Nephron (organoid): ENCODE results near the gene PRDX4.

Source experiments
- H3K27ac Mint-ChIP-seq, 3 experiments: 2 replicates each; pipeline ENCODE4 v1.8.0; 2020; ENCODE audit warnings: mixed read lengths in 3 of 3, mild to moderate bottlenecking in 2 of 3, moderate library complexity in 1 of 3
- H3K27me3 Mint-ChIP-seq: 2 replicates; pipeline ENCODE4 v1.8.0; 2021; ENCODE audit warnings: low read depth, mild to moderate bottlenecking, moderate library complexity, mixed read lengths
- H3K36me3 Mint-ChIP-seq: 2 replicates; pipeline ENCODE4 v1.8.0; 2020; ENCODE audit warnings: low read depth, mixed read lengths
- H3K4me1 Mint-ChIP-seq: 2 replicates; pipeline ENCODE4 v1.8.0; 2020; ENCODE audit warnings: mixed read lengths
- H3K4me3 Mint-ChIP-seq, 3 experiments: 2 replicates each; pipeline ENCODE4 v1.8.0; 2020; ENCODE audit warnings: mild to moderate bottlenecking in 3 of 3, mixed read lengths in 3 of 3, moderate library complexity in 2 of 3
- H3K9me3 Mint-ChIP-seq: 2 replicates; pipeline ENCODE4 v1.8.0; 2020; ENCODE audit warnings: mixed read lengths
- TF ChIP-seq, protein P1 (sequence below), 3 experiments: fragments of 200-600 bp; sonication (generic); IDR thresholded peaks; one replicate each; pipeline ENCODE4 v1.5.0; 2021; ENCODE audit warnings: antibody characterized with exemption in 3 of 3; ENCODE audit not compliant: unreplicated experiment in 3 of 3

The PRDX4 gene

DNA sequence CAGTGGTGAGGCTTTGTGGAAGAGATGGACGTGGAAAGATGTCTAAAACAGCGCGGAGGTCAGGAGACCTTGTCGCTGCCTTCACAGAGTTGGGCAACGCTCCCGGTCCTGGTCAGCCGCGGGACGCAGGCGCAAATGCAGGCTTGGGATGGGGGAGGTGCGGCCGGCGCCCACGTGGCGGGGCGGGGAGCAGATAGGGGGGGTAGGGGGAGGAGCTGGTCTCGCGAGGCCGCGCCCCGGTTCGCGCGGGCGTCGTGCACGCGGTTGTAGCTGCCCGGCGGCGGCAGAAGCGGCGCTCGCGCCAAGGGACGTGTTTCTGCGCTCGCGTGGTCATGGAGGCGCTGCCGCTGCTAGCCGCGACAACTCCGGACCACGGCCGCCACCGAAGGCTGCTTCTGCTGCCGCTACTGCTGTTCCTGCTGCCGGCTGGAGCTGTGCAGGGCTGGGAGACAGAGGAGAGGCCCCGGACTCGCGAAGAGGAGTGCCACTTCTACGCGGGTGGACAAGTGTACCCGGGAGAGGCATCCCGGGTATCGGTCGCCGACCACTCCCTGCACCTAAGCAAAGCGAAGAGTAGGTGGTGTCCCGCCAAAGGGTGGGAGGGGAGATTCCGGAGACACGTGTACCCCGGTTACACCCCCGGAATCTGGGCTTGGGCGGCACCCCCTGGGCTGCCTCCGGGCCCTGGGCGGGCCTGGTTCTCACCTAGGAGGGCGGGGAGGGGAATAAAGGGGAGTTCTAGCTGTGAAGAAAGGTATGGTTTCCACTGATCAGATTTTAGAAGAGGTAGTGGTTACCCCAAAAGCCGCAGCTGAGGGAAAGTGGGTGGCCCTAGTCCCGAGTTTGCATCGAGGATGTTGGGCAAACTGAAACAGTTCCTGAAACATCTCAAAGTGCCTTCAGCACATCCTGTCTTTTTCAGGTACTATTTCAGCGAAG is at the start of gene PRDX4:
Gene PRDX4, plus strand, starts transcription at position 255 of the 939 bp plus-strand sequence. Its CDS starts 78 bp downstream, at position 333.
- Mint-ChIP-seq H3K27me3 (no peaks in the 10 kb centered on the region), H3K9me3 (no peaks in the 10 kb centered on the region), H3K36me3 (peaks cover 19% of the 10 kb centered on the region), H3K4me3 (peak within 1 kb of the TSS; percentile 86 to 94 (median 88)), H3K27ac (peak within 1 kb of the TSS; percentile 93 to 96 (median 93)), H3K4me1 (peaks cover 36% of the 10 kb centered on the region)
- TF ChIP-seq, protein P1, sequence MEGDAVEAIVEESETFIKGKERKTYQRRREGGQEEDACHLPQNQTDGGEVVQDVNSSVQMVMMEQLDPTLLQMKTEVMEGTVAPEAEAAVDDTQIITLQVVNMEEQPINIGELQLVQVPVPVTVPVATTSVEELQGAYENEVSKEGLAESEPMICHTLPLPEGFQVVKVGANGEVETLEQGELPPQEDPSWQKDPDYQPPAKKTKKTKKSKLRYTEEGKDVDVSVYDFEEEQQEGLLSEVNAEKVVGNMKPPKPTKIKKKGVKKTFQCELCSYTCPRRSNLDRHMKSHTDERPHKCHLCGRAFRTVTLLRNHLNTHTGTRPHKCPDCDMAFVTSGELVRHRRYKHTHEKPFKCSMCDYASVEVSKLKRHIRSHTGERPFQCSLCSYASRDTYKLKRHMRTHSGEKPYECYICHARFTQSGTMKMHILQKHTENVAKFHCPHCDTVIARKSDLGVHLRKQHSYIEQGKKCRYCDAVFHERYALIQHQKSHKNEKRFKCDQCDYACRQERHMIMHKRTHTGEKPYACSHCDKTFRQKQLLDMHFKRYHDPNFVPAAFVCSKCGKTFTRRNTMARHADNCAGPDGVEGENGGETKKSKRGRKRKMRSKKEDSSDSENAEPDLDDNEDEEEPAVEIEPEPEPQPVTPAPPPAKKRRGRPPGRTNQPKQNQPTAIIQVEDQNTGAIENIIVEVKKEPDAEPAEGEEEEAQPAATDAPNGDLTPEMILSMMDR (IDR thresholded peaks at IDR 0.05; ENCODE audit: unreplicated experiment in 3 of 3) = no peak

DNA sequence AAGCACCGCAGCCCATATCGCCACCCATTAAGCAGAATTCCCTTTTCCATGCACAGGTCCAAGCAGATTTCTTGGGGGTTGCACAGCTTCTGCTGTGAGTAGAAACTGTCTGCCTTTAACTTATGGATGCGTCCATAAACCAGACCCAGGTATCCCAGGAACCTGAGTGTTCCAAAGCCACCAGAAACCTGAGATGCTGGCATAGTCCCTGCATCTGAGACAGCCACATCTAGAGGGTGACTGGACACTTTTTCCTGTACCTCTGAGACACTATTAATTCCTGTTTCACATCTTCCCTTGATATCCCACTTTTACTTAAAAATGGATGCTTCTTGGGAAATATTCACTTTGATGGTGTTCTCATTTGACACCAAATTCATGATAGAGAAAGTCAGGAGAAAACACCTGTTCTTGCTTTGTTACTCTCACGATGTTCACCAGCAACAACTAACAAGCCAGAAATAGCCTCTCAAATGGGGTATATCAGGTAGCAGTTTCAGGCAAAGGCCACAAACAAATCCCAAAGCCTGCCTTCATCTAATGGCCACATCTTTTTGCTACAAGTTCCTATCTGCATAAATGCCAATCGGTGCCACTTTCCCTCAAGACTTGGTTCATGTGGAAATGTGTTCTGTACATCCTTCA is 45.5 kb upstream of the PRDX4 start:
- no peaks in the 10 kb centered on the region for H3K27me3 Mint-ChIP-seq
- no peak overlapping the region for H3K27ac Mint-ChIP-seq
- TF ChIP-seq, protein P1 (IDR thresholded peaks at IDR 0.05; ENCODE audit: unreplicated experiment in 3 of 3) = no peak
- no peaks in the 10 kb centered on the region for H3K36me3 Mint-ChIP-seq
- no peaks in the 10 kb centered on the region for H3K9me3 Mint-ChIP-seq
- no peaks in the 10 kb centered on the region for H3K4me1 Mint-ChIP-seq
- H3K4me3 Mint-ChIP-seq = no peak overlapping the region

DNA sequence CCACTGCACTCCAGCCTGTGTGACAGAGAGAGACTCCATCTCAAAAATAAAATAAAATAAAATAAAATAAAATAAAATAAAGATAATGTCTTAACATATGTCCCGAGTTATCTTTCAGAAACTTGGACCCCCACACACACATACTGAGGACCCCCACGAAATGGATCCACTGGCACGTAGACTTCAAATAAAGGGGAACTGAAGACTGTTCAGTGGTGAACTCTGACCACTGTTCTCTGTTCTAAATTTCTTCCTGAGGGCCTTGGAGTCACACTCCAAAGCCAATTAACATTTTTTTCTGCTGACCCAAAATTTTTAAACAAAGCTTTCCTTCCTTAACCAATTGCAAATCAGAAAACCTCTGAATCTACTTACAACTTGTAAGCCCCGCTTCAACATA is 43.5 kb upstream of the PRDX4 start:
- TF ChIP-seq, protein P1 (IDR thresholded peaks at IDR 0.05; ENCODE audit: unreplicated experiment in 3 of 3) = no peak

DNA sequence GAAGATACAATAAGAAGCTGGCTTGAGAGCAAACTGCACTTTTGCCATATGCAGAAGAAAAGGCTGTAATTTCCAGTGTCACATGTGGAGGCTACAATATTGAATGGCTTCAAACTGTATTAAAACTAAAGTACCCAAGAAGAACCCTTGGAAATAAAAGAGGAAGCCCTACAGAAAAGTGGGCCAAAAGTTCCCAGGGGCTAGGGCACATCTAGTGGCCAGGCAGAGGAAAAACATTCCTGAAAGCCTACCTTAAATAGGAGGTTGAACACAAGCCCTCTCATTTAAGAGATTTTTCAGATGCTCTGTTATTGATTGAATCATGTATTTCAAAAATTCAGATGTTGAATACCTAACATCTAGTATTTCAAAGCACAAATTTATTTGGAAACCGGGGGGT is 40.6 kb upstream of the PRDX4 start:
- H3K36me3 Mint-ChIP-seq = no peaks in the 10 kb centered on the region
- TF ChIP-seq, protein P1 (IDR thresholded peaks at IDR 0.05; ENCODE audit: unreplicated experiment in 3 of 3) = no peak

More for the DNA sequence above, 43.5 kb upstream of the PRDX4 start:
- Mint-ChIP-seq H3K4me1 (no peaks in the 10 kb centered on the region), H3K27ac (no peak overlapping the region), H3K36me3 (no peaks in the 10 kb centered on the region), H3K4me3 (no peak overlapping the region), H3K27me3 (no peaks in the 10 kb centered on the region), H3K9me3 (no peaks in the 10 kb centered on the region)

DNA sequence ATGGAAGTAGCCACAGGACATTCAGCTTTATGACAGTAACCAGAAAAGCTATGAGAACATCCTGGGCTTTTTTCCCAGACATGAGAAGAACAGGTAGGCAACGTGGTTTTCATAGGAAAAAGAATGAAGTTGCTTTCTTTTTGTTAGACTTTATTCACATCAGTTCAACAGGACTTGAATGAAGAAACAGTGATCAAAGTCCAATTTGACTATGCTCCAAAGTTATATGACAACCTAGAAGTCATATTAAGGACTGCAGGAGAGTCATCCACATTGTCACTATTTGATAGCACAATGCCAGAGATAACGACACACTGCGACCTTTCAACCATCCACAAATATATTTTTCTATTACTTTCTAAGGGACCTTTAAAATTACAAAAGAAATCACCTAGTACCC is 39.2 kb upstream of the PRDX4 start:
- Mint-ChIP-seq H3K27me3 (no peaks in the 10 kb centered on the region), H3K9me3 (no peaks in the 10 kb centered on the region), H3K4me1 (no peaks in the 10 kb centered on the region), H3K4me3 (no peak overlapping the region), H3K27ac (no peak overlapping the region), H3K36me3 (no peaks in the 10 kb centered on the region)
- TF ChIP-seq, protein P1 (IDR thresholded peaks at IDR 0.05; ENCODE audit: unreplicated experiment in 3 of 3) = no peak

More for the DNA sequence above, 40.6 kb upstream of the PRDX4 start:
- H3K27me3 Mint-ChIP-seq = no peaks in the 10 kb centered on the region
- no peak overlapping the region for H3K4me3 Mint-ChIP-seq
- H3K9me3 Mint-ChIP-seq = no peaks in the 10 kb centered on the region
- no peak overlapping the region for H3K27ac Mint-ChIP-seq
- no peaks in the 10 kb centered on the region for H3K4me1 Mint-ChIP-seq
